Smooth muscle cell (in vitro differentiated cells): ENCODE data around the gene DMBT1. TPM values are rescaled to one million over a fixed set of nuclear protein-coding genes. Genes with fewer than 3 reads are reported as not detected.
"Not testable (repeated sequence)": the region's sequence is repeated elsewhere in the genome, so short reads cannot be mapped to it uniquely, and the experiment has no call there.

Experiments
- DNase-seq: peaks from one replicate; lab custom pipeline; 2025; ENCODE audit not compliant: unreplicated experiment; lab: John Stamatoyannopoulos, UW
- H2AFZ ChIP-seq: fragments of 200-600 bp; sonication (generic); 2 replicates; pipeline ENCODE4 v1.6.0; 2016; ENCODE audit warnings: antibody characterized with exemption, low read depth, mild to moderate bottlenecking
- H3F3A ChIP-seq: fragments of 200-600 bp; sonication (generic); 2 replicates; pipeline ENCODE4 v1.6.0; 2017; ENCODE audit warnings: antibody characterized with exemption, low read depth
- H3K27ac ChIP-seq: fragments of 200-600 bp; sonication (generic); 2 replicates; pipeline ENCODE4 v1.5.1; 2016; ENCODE audit warnings: low read depth, mild to moderate bottlenecking
- H3K27me3 ChIP-seq: fragments of 200-600 bp; sonication (generic); 2 replicates; pipeline ENCODE4 v1.6.1; 2016; ENCODE audit warnings: low read depth, mild to moderate bottlenecking
- H3K36me3 ChIP-seq: fragments of 200-600 bp; sonication (generic); 2 replicates; pipeline ENCODE4 v1.5.1; 2016; ENCODE audit warnings: low read depth
- H3K4me1 ChIP-seq: fragments of 200-600 bp; sonication (generic); 2 replicates; pipeline ENCODE4 v1.5.1; 2016; ENCODE audit warnings: low read depth
- H3K4me2 ChIP-seq: fragments of 200-600 bp; sonication (generic); 2 replicates; pipeline ENCODE4 v1.6.0; 2016; ENCODE audit warnings: mild to moderate bottlenecking
- H3K4me3 ChIP-seq: fragments of 200-600 bp; sonication (generic); 2 replicates; pipeline ENCODE4 v1.5.1; 2016; ENCODE audit warnings: mild to moderate bottlenecking
- H3K79me2 ChIP-seq: fragments of 200-600 bp; sonication (generic); 2 replicates; pipeline ENCODE4 v1.6.0; 2016; ENCODE audit warnings: low read depth, mild to moderate bottlenecking
- H3K9ac ChIP-seq: fragments of 200-600 bp; sonication (generic); 2 replicates; pipeline ENCODE4 v1.6.0; 2016; ENCODE audit warnings: low read depth
- H3K9me3 ChIP-seq: fragments of 200-600 bp; sonication (generic); replicated peaks from 2 replicates; pipeline ENCODE4 v1.5.1; 2016; ENCODE audit warnings: low read depth
- H4K20me1 ChIP-seq: fragments of 200-600 bp; sonication (generic); 2 replicates; pipeline ENCODE4 v1.6.0; 2016; ENCODE audit warnings: low read depth
- WGBS: methylation state at CpG from one replicate; pipeline ENCODE4 v1.1.7; 2016; ENCODE audit warnings: low lambda C conversion rate; 5-methylcytosine and 5-hydroxymethylcytosine counted together
- polyA plus RNA-seq: library from polyadenylated mRNA; unstranded; fragments of >200 nt; fragmentation: Nextera tagmentation; extraction: Ambion mirVana; gene quantifications from 2 replicates; pipeline ENCODE4 v1.2.1, GENCODE V29; 2016
- total RNA-seq: library from RNA; depleted of rRNA; stranded (reverse); fragments of >200 nt; gene quantifications from 2 replicates; pipeline ENCODE4 v1.2.3, GENCODE V29; 2014
- TF ChIP-seq, protein P1 (sequence below): fragments of 200-600 bp; sonication (generic); IDR thresholded peaks from 2 replicates; pipeline ENCODE4 v1.5.1; 2017; ENCODE audit warnings: borderline replicate concordance, mild to moderate bottlenecking, antibody characterized with exemption; ENCODE audit not compliant: insufficient read depth, poor library complexity, severe bottlenecking

The DMBT1 gene
- total and polyA plus RNA-seq, 2 experiments from 2014 or later: not detected

DNA sequence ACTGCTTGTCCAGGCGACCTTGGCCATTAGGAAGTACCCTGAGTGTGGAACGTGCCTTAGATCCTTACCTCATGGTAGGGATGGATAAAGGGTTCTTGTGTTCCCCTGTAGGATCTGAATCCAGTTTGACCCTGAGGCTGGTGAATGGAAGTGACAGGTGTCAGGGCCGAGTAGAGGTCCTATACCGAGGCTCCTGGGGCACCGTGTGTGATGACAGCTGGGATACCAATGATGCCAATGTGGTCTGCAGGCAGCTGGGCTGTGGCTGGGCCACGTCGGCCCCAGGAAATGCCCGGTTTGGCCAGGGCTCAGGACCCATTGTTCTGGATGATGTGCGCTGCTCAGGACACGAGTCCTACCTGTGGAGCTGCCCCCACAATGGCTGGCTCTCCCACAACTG is 31.6 kb downstream of the DMBT1 start:
- H4K20me1 ChIP-seq: no peaks in the 10 kb centered on the region
- no peak overlapping the region for H2AFZ ChIP-seq
- no peaks in the 10 kb centered on the region for H3K79me2 ChIP-seq
- DNase-seq: no peak
- WGBS: 92% methylated on average over 10 of the region's 10 CpGs
- TF ChIP-seq, protein P1, sequence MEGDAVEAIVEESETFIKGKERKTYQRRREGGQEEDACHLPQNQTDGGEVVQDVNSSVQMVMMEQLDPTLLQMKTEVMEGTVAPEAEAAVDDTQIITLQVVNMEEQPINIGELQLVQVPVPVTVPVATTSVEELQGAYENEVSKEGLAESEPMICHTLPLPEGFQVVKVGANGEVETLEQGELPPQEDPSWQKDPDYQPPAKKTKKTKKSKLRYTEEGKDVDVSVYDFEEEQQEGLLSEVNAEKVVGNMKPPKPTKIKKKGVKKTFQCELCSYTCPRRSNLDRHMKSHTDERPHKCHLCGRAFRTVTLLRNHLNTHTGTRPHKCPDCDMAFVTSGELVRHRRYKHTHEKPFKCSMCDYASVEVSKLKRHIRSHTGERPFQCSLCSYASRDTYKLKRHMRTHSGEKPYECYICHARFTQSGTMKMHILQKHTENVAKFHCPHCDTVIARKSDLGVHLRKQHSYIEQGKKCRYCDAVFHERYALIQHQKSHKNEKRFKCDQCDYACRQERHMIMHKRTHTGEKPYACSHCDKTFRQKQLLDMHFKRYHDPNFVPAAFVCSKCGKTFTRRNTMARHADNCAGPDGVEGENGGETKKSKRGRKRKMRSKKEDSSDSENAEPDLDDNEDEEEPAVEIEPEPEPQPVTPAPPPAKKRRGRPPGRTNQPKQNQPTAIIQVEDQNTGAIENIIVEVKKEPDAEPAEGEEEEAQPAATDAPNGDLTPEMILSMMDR: no peak
- no peaks in the 10 kb centered on the region for H3K27me3 ChIP-seq
- H3K27ac ChIP-seq: no peak overlapping the region
- H3K4me1 ChIP-seq: no peaks in the 10 kb centered on the region
- H3K4me3 ChIP-seq: no peak overlapping the region
- H3K4me2 ChIP-seq: no peak overlapping the region
- no peaks in the 10 kb centered on the region for H3K36me3 ChIP-seq
- H3K9me3 ChIP-seq: no peaks in the 10 kb centered on the region
- no peaks in the 10 kb centered on the region for H3F3A ChIP-seq
- H3K9ac ChIP-seq: no peak overlapping the region

DNA sequence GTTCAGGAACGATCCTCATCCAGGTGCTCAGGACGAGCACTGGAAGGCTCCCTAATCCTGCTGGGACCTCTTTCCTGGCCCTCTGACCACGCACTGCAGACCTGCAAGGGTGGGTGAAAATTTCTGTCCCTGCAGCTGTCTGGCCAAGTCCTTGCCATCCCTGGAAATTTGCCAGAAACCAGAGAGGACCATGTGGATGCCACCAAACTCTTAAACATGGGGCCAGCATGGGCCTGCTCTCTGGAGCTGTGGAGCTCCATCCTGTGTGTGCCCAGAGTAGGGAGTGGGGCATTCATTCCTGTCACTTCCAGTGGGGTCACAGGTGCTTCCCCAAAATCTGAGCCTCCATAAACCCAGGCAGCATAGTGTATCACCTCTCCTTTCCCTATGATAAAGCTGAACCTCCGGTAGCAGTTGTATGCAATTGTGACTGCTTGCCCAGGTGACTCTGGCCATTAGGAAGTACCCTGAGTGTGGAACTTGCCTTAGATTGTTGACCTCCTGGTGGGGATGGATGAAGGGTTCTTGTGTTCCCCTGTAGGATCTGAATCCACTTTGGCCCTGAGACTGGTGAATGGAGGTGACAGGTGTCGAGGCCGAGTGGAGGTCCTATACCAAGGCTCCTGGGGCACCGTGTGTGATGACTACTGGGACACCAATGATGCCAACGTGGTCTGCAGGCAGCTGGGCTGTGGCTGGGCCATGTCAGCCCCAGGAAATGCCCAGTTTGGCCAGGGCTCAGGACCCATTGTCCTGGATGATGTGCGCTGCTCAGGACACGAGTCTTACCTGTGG is 57.1 kb downstream of the DMBT1 start:
- Histone ChIP-seq H3K9ac (no peak overlapping the region), H3K4me2 (no peak overlapping the region), H2AFZ (no peak overlapping the region), H4K20me1 (no peaks in the 10 kb centered on the region), H3K27ac (no peak overlapping the region), H3K4me1 (no peaks in the 10 kb centered on the region), H3K27me3 (no peaks in the 10 kb centered on the region), H3K4me3 (no peak overlapping the region), H3K9me3 (no peaks in the 10 kb centered on the region), H3K36me3 (no peaks in the 10 kb centered on the region), H3F3A (no peaks in the 10 kb centered on the region), H3K79me2 (no peaks in the 10 kb centered on the region)
- WGBS: 79% methylated on average over 10 of the region's 10 CpGs
- no peak for DNase-seq
- TF ChIP-seq, protein P1: no peak

DNA sequence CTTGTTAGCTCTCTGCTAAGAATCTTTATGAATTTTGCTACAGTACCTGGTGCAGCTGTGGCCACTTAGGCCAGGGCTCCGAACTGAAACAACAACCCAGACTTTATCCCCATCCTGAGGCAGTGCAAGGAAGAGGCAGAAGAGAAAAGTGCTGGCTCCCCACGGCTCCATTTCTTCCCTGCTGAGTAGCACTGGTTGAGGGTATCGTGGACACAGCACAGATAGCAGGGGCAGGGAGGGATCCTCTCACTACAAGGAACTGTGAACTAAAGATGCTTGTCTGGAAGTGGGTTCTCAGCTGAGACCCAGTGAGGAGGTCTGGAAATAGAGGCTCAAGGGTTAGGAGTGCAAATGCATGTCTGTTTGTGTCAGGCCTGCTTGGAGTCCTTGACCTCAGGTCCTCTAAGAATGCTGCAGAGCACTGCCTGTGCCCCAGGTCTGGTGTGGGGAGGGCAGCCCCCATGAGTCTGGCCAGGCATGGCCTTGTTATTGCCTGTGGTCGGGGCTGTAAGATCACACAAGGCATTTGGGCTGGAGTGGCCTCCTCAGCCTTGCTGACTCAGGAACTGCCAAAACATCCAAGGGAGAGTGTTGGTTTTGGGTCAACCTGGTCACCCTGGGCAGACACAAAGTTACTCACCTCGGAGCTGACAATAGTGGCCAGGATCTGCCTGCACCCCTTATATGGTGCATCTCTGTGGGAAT is 58.1 kb downstream of the DMBT1 start:
- H3F3A ChIP-seq: no peaks in the 10 kb centered on the region
- H3K9me3 ChIP-seq: no peaks in the 10 kb centered on the region
- H3K9ac ChIP-seq: no peak overlapping the region
- no peak overlapping the region for H2AFZ ChIP-seq
- DNase-seq: no peak
- H3K4me1 ChIP-seq: no peaks in the 10 kb centered on the region
- H3K27ac ChIP-seq: no peak overlapping the region
- no peak overlapping the region for H3K4me2 ChIP-seq
- H4K20me1 ChIP-seq: no peaks in the 10 kb centered on the region
- H3K36me3 ChIP-seq: no peaks in the 10 kb centered on the region
- TF ChIP-seq, protein P1: no peak
- no peak overlapping the region for H3K4me3 ChIP-seq
- H3K79me2 ChIP-seq: no peaks in the 10 kb centered on the region
- WGBS: 67% methylated on average over 5 of the region's 5 CpGs
- H3K27me3 ChIP-seq: no peaks in the 10 kb centered on the region

DNA sequence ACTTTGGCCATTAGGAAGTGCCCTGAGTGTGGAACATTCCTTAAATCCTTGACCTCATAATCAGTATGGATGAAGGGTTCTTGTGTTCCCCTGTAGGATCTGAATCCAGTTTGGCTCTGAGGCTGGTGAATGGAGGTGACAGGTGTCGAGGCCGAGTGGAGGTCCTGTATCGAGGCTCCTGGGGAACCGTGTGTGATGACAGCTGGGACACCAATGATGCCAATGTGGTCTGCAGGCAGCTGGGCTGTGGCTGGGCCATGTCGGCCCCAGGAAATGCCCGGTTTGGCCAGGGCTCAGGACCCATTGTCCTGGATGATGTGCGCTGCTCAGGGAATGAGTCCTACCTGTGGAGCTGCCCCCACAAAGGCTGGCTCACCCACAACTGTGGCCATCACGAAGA is 60.4 kb downstream of the DMBT1 start:
- H3K9ac ChIP-seq, H4K20me1 ChIP-seq, H3K9me3 ChIP-seq, DNase-seq, H2AFZ ChIP-seq, H3K4me3 ChIP-seq, H3K4me2 ChIP-seq, H3K79me2 ChIP-seq, H3F3A ChIP-seq, H3K27me3 ChIP-seq, H3K27ac ChIP-seq, H3K36me3 ChIP-seq, H3K4me1 ChIP-seq: not testable (repeated sequence)
- 94% methylated on average over 7 of the region's 8 CpGs for WGBS
